K562 (cell line): ENCODE results near the gene MYL11. TPM values are rescaled to one million over a fixed set of nuclear protein-coding genes. Genes with fewer than 3 reads are reported as not detected.
A peak's percentile ranks its signal among the peaks of the same experiment; 100 is the strongest.

Source experiments
- ATAC-seq: fragments of 200-7000 bp; cut with Tn5 transposase; 3 replicates; pipeline ENCODE4 v1.9.1; 2020; ENCODE audit warnings: moderate library complexity
- BruUV-seq: library from RNA; stranded (reverse); fragments of 400-500 nt; replicated peaks from 2 replicates; lab custom pipeline; 2021; lab: Mats Ljungman, UMichigan
- CTCF ChIA-PET: fragments of 300-600 bp; formaldehyde crosslinking; extraction: SDS; loops from one replicate; lab custom pipeline; 2021; ENCODE audit warnings: low intra/inter-chr PET ratio; lab: Yijun Ruan, JAX
- POLR2A ChIA-PET: fragments of 300-600, 350-650 bp; sonication (Branson Sonifier 250); formaldehyde crosslinking; extraction: SDS; loops from one replicate; lab custom pipeline; 2021; ENCODE audit warnings: antibody characterized with exemption, inconsistent platforms; lab: Yijun Ruan, JAX
- DNase-seq, 4 experiments: peaks; one replicate each; pipeline versions ENCODE4 v3.0.0 to v3.0.0-alpha.2; 2011 to 2018; ENCODE audit warnings: low spot score in 3 of 4, mixed read lengths in 3 of 4; ENCODE audit errors: extremely low read depth in 1 of 4
- FAIRE-seq: peaks from 2 replicates; lab custom pipeline; 2011; peaks lifted over from hg19 to GRCh38; lab: Jason Lieb, UNC
- H2AFZ ChIP-seq: 2 replicates; pipeline ENCODE4 v1.6.0; 2011; ENCODE audit warnings: low read depth, low read length, control low read depth, inconsistent platforms
- H3K27ac ChIP-seq: fragments of 200-600 bp; 3 replicates; pipeline ENCODE4 v1.8.0; 2011; ENCODE audit warnings: low read depth, mild to moderate bottlenecking, control low read depth, inconsistent platforms, low read length, moderate library complexity, mixed read lengths; ENCODE audit errors: extremely low read depth
- H3K27me3 ChIP-seq, 2 experiments: fragments of 300-600 bp in 1 of 2; 2 replicates in 1 of 2; 3 replicates in 1 of 2; pipeline versions ENCODE4 v1.6.0 to v1.8.0; 2011; ENCODE audit warnings: inconsistent platforms in 2 of 2, low read length in 2 of 2, mild to moderate bottlenecking in 1 of 2, mixed read lengths in 1 of 2, moderate library complexity in 1 of 2; ENCODE audit not compliant: control insufficient read depth in 2 of 2, insufficient read depth in 2 of 2
- H3K36me3 ChIP-seq: fragments of 300-600 bp; 3 replicates; pipeline ENCODE4 v1.8.0; 2011; ENCODE audit warnings: mild to moderate bottlenecking, low read length, inconsistent platforms; ENCODE audit not compliant: control insufficient read depth, insufficient read depth
- H3K4me1 ChIP-seq, 2 experiments: fragments of 200-600 bp in 1 of 2; replicated peaks in 1 of 2; 2 replicates in 1 of 2; 3 replicates in 1 of 2; pipeline versions ENCODE4 v1.5.1 to v1.8.0; 2011; ENCODE audit warnings: inconsistent platforms in 2 of 2, low read length in 2 of 2, mild to moderate bottlenecking in 1 of 2, mixed read lengths in 1 of 2, moderate library complexity in 1 of 2; ENCODE audit not compliant: control insufficient read depth in 2 of 2, insufficient read depth in 2 of 2
- H3K4me2 ChIP-seq: 2 replicates; pipeline ENCODE4 v1.6.1; 2011; ENCODE audit warnings: low read length, control low read depth, inconsistent platforms, mixed read lengths; ENCODE audit not compliant: insufficient read depth
- H3K4me3 ChIP-seq: fragments of 200-600 bp; sonication (generic), shearing (Covaris generic); 2 replicates; pipeline ENCODE4 v1.5.1; 2016; ENCODE audit warnings: control low read depth, inconsistent platforms
- H3K79me2 ChIP-seq: fragments of 200-600 bp; 3 replicates; pipeline ENCODE4 v1.8.0; 2011; ENCODE audit warnings: low read length, inconsistent platforms; ENCODE audit not compliant: control insufficient read depth, insufficient read depth
- H3K9ac ChIP-seq, 2 experiments: 2 replicates each; pipeline versions ENCODE4 v1.6.0 to v1.6.1; 2011; ENCODE audit warnings: low read depth in 2 of 2, low read length in 2 of 2, control low read depth in 1 of 2, inconsistent platforms in 1 of 2, mild to moderate bottlenecking in 1 of 2, mixed read lengths in 1 of 2; ENCODE audit not compliant: insufficient read depth in 1 of 2
- H3K9me1 ChIP-seq: one replicate; pipeline ENCODE4 v1.6.0; 2011; ENCODE audit warnings: inconsistent platforms, mild to moderate bottlenecking, low read length, moderate library complexity; ENCODE audit not compliant: control insufficient read depth, insufficient read depth
- H3K9me3 ChIP-seq: replicated peaks from 2 replicates; pipeline ENCODE4 v1.5.1; 2011; ENCODE audit warnings: low read depth, low read length, inconsistent platforms; ENCODE audit not compliant: control insufficient read depth, insufficient read depth
- H4K20me1 ChIP-seq: replicated peaks from 2 replicates; pipeline ENCODE4 v1.6.1; 2011; ENCODE audit warnings: low read length, inconsistent platforms, mixed read lengths; ENCODE audit not compliant: control insufficient read depth, insufficient read depth
- C11orf30 ChIP-seq: fragments of 450-650 bp; IDR thresholded peaks from 2 replicates; pipeline ENCODE4 v1.6.1; 2016; ENCODE audit warnings: low read depth, mild to moderate bottlenecking
- CBX1 ChIP-seq: sonication (generic); IDR thresholded peaks from 2 replicates; pipeline ENCODE4 v1.6.1; 2016; ENCODE audit warnings: antibody characterized with exemption, low read depth, mild to moderate bottlenecking
- MTA3 ChIP-seq: fragments of 450-650 bp; formaldehyde crosslinking; IDR thresholded peaks from 2 replicates; pipeline ENCODE4 v1.6.1; 2017; ENCODE audit warnings: mild to moderate bottlenecking, borderline replicate concordance
- NCOA4 ChIP-seq: fragments of 450-650 bp; IDR thresholded peaks from 2 replicates; pipeline ENCODE4 v1.6.1; 2018; ENCODE audit warnings: mild to moderate bottlenecking; ENCODE audit not compliant: partially characterized antibody
- RCOR1 ChIP-seq, 2 experiments: IDR thresholded peaks; 2 replicates each; pipeline ENCODE4 v1.6.1; 2012; ENCODE audit warnings: low read depth in 2 of 2, low read length in 2 of 2, borderline replicate concordance in 1 of 2, improper control_type of control experiment in 1 of 2
- SMAD4 ChIP-seq: fragments of 250-450 bp; sonication (Bioruptor Pico); conservative IDR thresholded peaks from 2 replicates; pipeline ENCODE4 v1.8.0; 2021; ENCODE audit warnings: inconsistent platforms, mild to moderate bottlenecking, moderate library complexity
- TAF7 ChIP-seq: fragments of 450-650 bp; IDR thresholded peaks from 2 replicates; pipeline ENCODE4 v1.6.1; 2016; ENCODE audit warnings: missing genetic modification characterization, missing compliant biosample characterization
- TCFL5 ChIP-seq: fragments of 250-450 bp; sonication (Bioruptor Pico); conservative IDR thresholded peaks from 2 replicates; pipeline ENCODE4 v1.6.1; 2021; ENCODE audit warnings: mild to moderate bottlenecking, moderate library complexity, matching md5 sums
- THRAP3 ChIP-seq: fragments of 450-650 bp; IDR thresholded peaks from 2 replicates; pipeline ENCODE4 v1.6.1; 2016; ENCODE audit warnings: mild to moderate bottlenecking, inconsistent platforms, borderline replicate concordance
- XRCC3 ChIP-seq: fragments of 450-650 bp; IDR thresholded peaks from 2 replicates; pipeline ENCODE4 v1.6.1; 2017; ENCODE audit warnings: mild to moderate bottlenecking, moderate library complexity
- ZNF280B ChIP-seq: fragments of 250-450 bp; sonication (Bioruptor Pico); IDR thresholded peaks from 2 replicates; pipeline ENCODE4 v1.5.1; 2021; ENCODE audit warnings: mild to moderate bottlenecking
- ZNF436 ChIP-seq: fragments of 250-450, 450-650 bp; sonication (Bioruptor Pico); formaldehyde crosslinking; IDR thresholded peaks from 2 replicates; pipeline ENCODE4 v1.7.0; 2020; ENCODE audit warnings: mild to moderate bottlenecking
- ZNF586 ChIP-seq: fragments of 450-650 bp; formaldehyde crosslinking; conservative IDR thresholded peaks from 2 replicates; pipeline ENCODE4 v1.4.0; 2020; ENCODE audit warnings: mild to moderate bottlenecking, moderate library complexity
- ZNF740 ChIP-seq, 3 experiments: fragments of 200-800 bp in 1 of 3; sonication (Bioruptor generic) in 1 of 3; sonication (generic) in 1 of 3; formaldehyde crosslinking in 1 of 3; IDR thresholded peaks; 2 replicates each; pipeline versions ENCODE4 v1.6.1 to v1.8.0; 2016 to 2022; ENCODE audit warnings: mild to moderate bottlenecking in 2 of 3, missing compliant biosample characterization in 2 of 3, missing genetic modification characterization in 2 of 3, missing genetic modification reagents in 1 of 3
- WGBS: fragments of 100-300 bp; shearing (Covaris generic); methylation state at CpG from one replicate; pipeline ENCODE4 v1.1.6; 2016; ENCODE audit warnings: low coverage, mixed read lengths; ENCODE audit not compliant: insufficient coverage; ENCODE audit errors: missing lambda C conversion rate; 5-methylcytosine and 5-hydroxymethylcytosine counted together
- in situ Hi-C: fragments of 300-500 bp; cut with MboI; formaldehyde crosslinking; loops from 4 replicates; pipeline ENCODE4 v1.15.0; 2018; ENCODE audit warnings: inconsistent platforms, mixed read lengths
- intact Hi-C: fragments of 100-400 bp; cut with micrococcal nuclease; formaldehyde crosslinking; loops from 2 replicates; pipeline ENCODE4 v1.14.2; 2022
- polyA plus RNA-seq, 8 experiments: library from polyadenylated mRNA; depleted of rRNA in 4 of 8; stranded (reverse) in 5 of 8; unstranded in 3 of 8; fragments of >200 nt; fragmentation: Nextera tagmentation in 2 of 8; fragmentation: Illumina TruSeq in 1 of 8; extraction: Ambion mirVana in 2 of 8; extraction: Trizol in 1 of 8; gene quantifications; 2 replicates each; pipeline versions ENCODE4 v1.2.1 to v1.2.3, GENCODE V29; 2011 to 2014; ENCODE audit warnings: inconsistent platforms in 1 of 8, missing spikeins in 1 of 8
- total RNA-seq, 7 experiments: library from RNA; depleted of rRNA in 6 of 7; stranded (reverse); fragments of >200 nt in 6 of 7; fragmentation: Illumina TruSeq in 2 of 7; extraction: Trizol in 2 of 7; gene quantifications; 2 replicates each; pipeline versions ENCODE4 v1.2.1 to v1.2.3, GENCODE V29; 2011 to 2021; ENCODE audit warnings: low replicate concordance in 1 of 7
- TF ChIP-seq, protein P1 (sequence below): sonication (generic); formaldehyde crosslinking; IDR thresholded peaks from 2 replicates; pipeline ENCODE4 v1.8.0; 2022; ENCODE audit warnings: mild to moderate bottlenecking, missing genetic modification reagents
- TF ChIP-seq, protein P2 (sequence below), 3 experiments: IDR thresholded peaks in 2 of 3; conservative IDR thresholded peaks in 1 of 3; 2 replicates each; pipeline ENCODE4 v1.5.1; 2011 to 2012; ENCODE audit warnings: low read length in 3 of 3, mild to moderate bottlenecking in 3 of 3, control low read depth in 2 of 3, improper control_type of control experiment in 1 of 3, inconsistent platforms in 1 of 3, low read depth in 1 of 3, mixed read lengths in 1 of 3, moderate library complexity in 1 of 3; ENCODE audit not compliant: insufficient read depth in 2 of 3

The MYL11 gene
- total and polyA plus RNA-seq, 9 of the 15 experiments (the other 6 are each of a cell fraction or from before 2014, with no cell fraction given), result 0.31 to 1.5 (median 0.73) TPM; not detected in 4

DNA sequence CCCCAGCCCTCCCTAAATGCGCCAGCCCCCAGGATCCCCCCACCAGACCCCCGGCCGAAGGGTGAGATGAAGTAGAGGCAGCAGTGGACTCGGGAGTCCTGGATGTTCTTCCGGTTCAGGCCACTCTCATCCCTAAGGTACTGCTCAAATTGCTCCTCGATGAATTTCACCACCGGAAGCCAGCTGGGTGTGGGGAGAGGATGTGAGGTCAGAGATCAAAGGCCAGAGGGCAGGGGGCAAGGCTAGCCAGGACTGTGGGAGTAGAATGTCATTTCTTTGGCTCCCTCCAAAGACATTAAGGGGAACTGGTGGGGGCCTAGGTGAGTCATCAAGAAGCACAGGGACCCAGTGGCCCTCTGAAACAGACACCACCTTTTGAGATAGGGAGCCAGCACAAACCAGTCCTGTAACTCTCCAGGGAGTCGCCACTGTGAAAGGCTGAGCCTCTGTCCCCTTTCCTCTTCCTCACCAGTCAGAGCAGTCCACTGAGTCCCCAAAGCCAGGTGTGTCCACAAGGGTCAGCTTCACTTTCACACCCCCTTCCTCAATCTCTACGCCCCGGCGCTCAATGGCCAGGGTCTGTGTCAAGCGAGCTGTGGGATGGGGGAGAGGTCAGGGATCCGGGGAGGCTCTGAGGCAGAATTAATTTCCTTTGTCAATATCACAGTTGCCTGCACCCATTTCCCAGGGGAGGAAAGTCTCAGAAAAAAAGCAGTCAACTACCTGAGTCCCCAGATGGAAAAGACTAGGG is 6.9 kb downstream of the MYL11 start:
- no peaks in the 10 kb centered on the region for H4K20me1 ChIP-seq
- peaks cover 42 to 58% of the 10 kb centered on the region in 2 experiments for H3K4me1 ChIP-seq
- H3K4me2 ChIP-seq, result peak overlapping the region; percentile 60
- no TSS peak for BruUV-seq
- ATAC-seq (peak; percentile 63), DNase-seq (peak; percentile 79 to 96 (median 83)), FAIRE-seq (peak; percentile 100)
- peaks cover 7% of the 10 kb centered on the region; the same call in 1 of the 3 replicates for H3K36me3 ChIP-seq
- H3K9me3 ChIP-seq, result no peaks in the 10 kb centered on the region
- peaks cover 16% of the 10 kb centered on the region for H3K79me2 ChIP-seq
- ChIA-PET POLR2A (interaction anchor here (0.7 to 1.4 kb wide), 7 partner anchors 8 to 26 kb away, joined by 3 to 4 read pairs (median 3); partner anchors contain the start of gene ZNF771), CTCF (no interaction called here)
- 15% methylated on average over 10 of the region's 13 CpGs for WGBS
- H3K4me3 ChIP-seq, result no peak overlapping the region
- H3K27me3 ChIP-seq, result no peaks in the 10 kb centered on the region
- H2AFZ ChIP-seq, result peak overlapping the region; percentile 72
- in situ Hi-C loops (no loop called here), intact Hi-C loops (loop anchor here (2.0 kb wide), 1 partner anchor 13 kb away; the partner anchor contains the start of gene ZNF48)
- H3K9ac ChIP-seq, result peak overlapping the region; percentile 75 to 87
- H3K27ac ChIP-seq, result peak overlapping the region; percentile 91
- H3K9me1 ChIP-seq, result no peaks in the 10 kb centered on the region
- TF ChIP-seq ZNF586 (CRISPR knock-in tag) (no peak), RCOR1 (IDR thresholded peaks at IDR 0.05; ENCODE audit: borderline replicate concordance in 1 of 2, low read depth in 2 of 2, low read length in 2 of 2) (peak in 1 of 2 experiments; percentile 70; a peak in 2 of 4 replicates), XRCC3 (no peak), C11orf30 (peak; percentile 71), ZNF280B (CRISPR knock-in tag) (no peak), NCOA4 (no peak), THRAP3 (no peak), TCFL5 (CRISPR knock-in tag) (no peak), CBX1 (no peak), ZNF740 (CRISPR knock-in tag; IDR thresholded peaks at IDR 0.05) (no peak), ZNF740 (tag; IDR thresholded peaks at IDR 0.05) (no peak), ZNF436 (CRISPR knock-in tag) (no peak), TAF7 (tag) (no peak), SMAD4 (CRISPR knock-in tag) (peak; percentile 74; the same call in 1 of the 2 replicates), MTA3 (peak; percentile 57; the same call in 1 of the 2 replicates)
- TF ChIP-seq, protein P1, sequence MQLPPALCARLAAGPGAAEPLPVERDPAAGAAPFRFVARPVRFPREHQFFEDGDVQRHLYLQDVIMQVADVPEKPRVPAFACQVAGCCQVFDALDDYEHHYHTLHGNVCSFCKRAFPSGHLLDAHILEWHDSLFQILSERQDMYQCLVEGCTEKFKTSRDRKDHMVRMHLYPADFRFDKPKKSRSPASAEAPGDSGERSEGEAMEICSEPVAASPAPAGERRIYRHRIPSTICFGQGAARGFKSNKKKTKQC (CRISPR knock-in tag), result no peak
- TF ChIP-seq, protein P2, sequence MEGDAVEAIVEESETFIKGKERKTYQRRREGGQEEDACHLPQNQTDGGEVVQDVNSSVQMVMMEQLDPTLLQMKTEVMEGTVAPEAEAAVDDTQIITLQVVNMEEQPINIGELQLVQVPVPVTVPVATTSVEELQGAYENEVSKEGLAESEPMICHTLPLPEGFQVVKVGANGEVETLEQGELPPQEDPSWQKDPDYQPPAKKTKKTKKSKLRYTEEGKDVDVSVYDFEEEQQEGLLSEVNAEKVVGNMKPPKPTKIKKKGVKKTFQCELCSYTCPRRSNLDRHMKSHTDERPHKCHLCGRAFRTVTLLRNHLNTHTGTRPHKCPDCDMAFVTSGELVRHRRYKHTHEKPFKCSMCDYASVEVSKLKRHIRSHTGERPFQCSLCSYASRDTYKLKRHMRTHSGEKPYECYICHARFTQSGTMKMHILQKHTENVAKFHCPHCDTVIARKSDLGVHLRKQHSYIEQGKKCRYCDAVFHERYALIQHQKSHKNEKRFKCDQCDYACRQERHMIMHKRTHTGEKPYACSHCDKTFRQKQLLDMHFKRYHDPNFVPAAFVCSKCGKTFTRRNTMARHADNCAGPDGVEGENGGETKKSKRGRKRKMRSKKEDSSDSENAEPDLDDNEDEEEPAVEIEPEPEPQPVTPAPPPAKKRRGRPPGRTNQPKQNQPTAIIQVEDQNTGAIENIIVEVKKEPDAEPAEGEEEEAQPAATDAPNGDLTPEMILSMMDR (IDR thresholded peaks at IDR 0.05 in 2 of 3, conservative IDR thresholded peaks at IDR 0.05 in 1 of 3; ENCODE audit: insufficient read depth in 2 of 3, low read depth in 1 of 3, low read length in 3 of 3), result peak in 2 of 3 experiments; percentile 11 to 16; a peak in 1 of 6 replicates
